ENCODE results near the gene TP63. TPM values are rescaled to one million over a fixed set of nuclear protein-coding genes. Genes with fewer than 3 reads are reported as not detected.

TP63 gene
- total RNA-seq, 1 experiment from 2014 or later = 3.6 TPM

GRCh38 chr3:189636048-189636447, 4.9 kb downstream of the TP63 start:
- Histone ChIP-seq H3K4me1 (replicated peaks; ENCODE audit: insufficient read depth) (0 out of 2 replicates have a peak, but pooled peaks cover 1% of the 10 kb centered on the region), H4K20me1 (ENCODE audit: insufficient read depth) (no peaks in the 10 kb centered on the region), H3F3A (ENCODE audit: insufficient read depth, low read depth) (no peaks in the 10 kb centered on the region), H2AFZ (no peak overlapping the region), H3K4me2 (no peak overlapping the region), H3K79me2 (ENCODE audit: low read depth) (no peaks in the 10 kb centered on the region), H3K27me3 (ENCODE audit: insufficient read depth, low read depth) (no peaks in the 10 kb centered on the region), H3K27ac (no peak overlapping the region), H3K9me2 (ENCODE audit: insufficient read depth) (no peaks in the 10 kb centered on the region), H3K9me3 (ENCODE audit: insufficient read depth, low read depth) (peaks cover 8% of the 10 kb centered on the region; the same call in 1 of the 2 replicates), H3K4me3 (no peak overlapping the region), H3K36me3 (ENCODE audit: low read depth) (no peaks in the 10 kb centered on the region)
- TF ChIP-seq CTCF (conservative IDR thresholded peaks at IDR 0.05) = no peak
- no peak for TF ChIP-seq EZH2 (IDR thresholded peaks at IDR 0.05; ENCODE audit: low read depth)
- CTCF ChIA-PET = no interaction called here
- intact Hi-C loops (cut with micrococcal nuclease; ENCODE audit: unreplicated experiment) = no loop called here
- POLR2A ChIA-PET (ENCODE audit: unreplicated experiment) = no interaction called here
- DNase-seq = no peak
- no TSS peak for BruUV-seq (replicated peaks)

GRCh38 chr3:189637750-189638149, 6.6 kb downstream of the TP63 start:
- no peaks in the 10 kb centered on the region for H4K20me1 ChIP-seq (ENCODE audit: insufficient read depth)

DNA sequence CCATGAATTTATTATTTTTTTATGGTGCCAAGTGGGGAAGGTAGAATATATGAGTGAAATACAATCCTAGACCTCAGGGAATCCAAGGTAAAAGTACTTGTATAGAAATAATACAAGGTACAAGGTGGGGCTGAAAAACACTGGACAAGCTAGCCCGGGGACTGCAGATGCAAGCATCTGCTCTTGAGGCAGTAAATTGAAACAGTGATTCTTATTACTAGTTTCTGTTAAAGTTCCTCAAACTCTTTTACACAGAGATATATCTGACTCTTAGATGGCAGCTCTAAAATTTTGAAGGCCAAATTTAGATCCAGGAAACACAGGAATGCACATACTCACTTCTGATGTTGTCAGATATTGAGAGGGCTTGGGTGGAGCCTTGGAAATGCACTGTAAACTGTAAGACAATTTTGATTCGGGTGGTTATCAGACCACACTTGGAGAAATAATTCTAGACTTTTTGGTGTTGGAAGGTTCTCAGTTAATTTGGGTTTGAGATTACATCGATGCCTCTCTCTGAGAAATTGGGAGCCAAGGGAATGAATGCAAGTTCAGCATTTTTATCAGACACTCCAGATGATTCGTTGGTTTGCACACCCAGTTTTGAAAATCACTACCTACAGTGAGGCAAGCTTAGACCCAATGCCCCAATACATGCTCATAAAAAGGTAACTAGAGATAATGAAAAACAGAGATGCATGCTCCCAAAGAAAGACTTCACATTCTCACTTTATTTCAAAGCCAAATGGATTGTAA, 7.3 kb downstream of the TP63 start:
- no peaks in the 10 kb centered on the region for H4K20me1 ChIP-seq (ENCODE audit: insufficient read depth)
- no peaks in the 10 kb centered on the region for H3K36me3 ChIP-seq (ENCODE audit: low read depth)
- H3K4me2 ChIP-seq = no peak overlapping the region
- intact Hi-C loops (cut with micrococcal nuclease; ENCODE audit: unreplicated experiment) = no loop called here
- TF ChIP-seq CTCF (conservative IDR thresholded peaks at IDR 0.05) = no peak
- no peak for TF ChIP-seq EZH2 (IDR thresholded peaks at IDR 0.05; ENCODE audit: low read depth)
- peaks cover 13% of the 10 kb centered on the region; the same call in 1 of the 2 replicates for H3K9me3 ChIP-seq (ENCODE audit: insufficient read depth, low read depth)
- no peaks in the 10 kb centered on the region for H3K79me2 ChIP-seq (ENCODE audit: low read depth)
- H3K4me3 ChIP-seq = no peak overlapping the region
- no peak overlapping the region for H3K27ac ChIP-seq
- no peaks in the 10 kb centered on the region for H3K27me3 ChIP-seq (ENCODE audit: insufficient read depth, low read depth)
- POLR2A ChIA-PET (ENCODE audit: unreplicated experiment) = no interaction called here
- CTCF ChIA-PET = no interaction called here
- H3K9me2 ChIP-seq (ENCODE audit: insufficient read depth) = no peaks in the 10 kb centered on the region
- no TSS peak for BruUV-seq (replicated peaks)
- H3F3A ChIP-seq (ENCODE audit: insufficient read depth, low read depth) = peaks cover 6% of the 10 kb centered on the region; the same call in 1 of the 2 replicates
- H3K4me1 ChIP-seq (replicated peaks; ENCODE audit: insufficient read depth) = peaks cover 17% of the 10 kb centered on the region
- DNase-seq = no peak
- no peak overlapping the region for H2AFZ ChIP-seq

More at GRCh38 chr3:189637750-189638149, 6.6 kb downstream of the TP63 start:
- no peak for TF ChIP-seq EZH2 (IDR thresholded peaks at IDR 0.05; ENCODE audit: low read depth)
- TF ChIP-seq CTCF (conservative IDR thresholded peaks at IDR 0.05) = no peak
- Histone ChIP-seq H3K9me3 (ENCODE audit: insufficient read depth, low read depth) (peaks cover 13% of the 10 kb centered on the region; the same call in 1 of the 2 replicates), H3K4me1 (replicated peaks; ENCODE audit: insufficient read depth) (peaks cover 17% of the 10 kb centered on the region), H2AFZ (no peak overlapping the region), H3K36me3 (ENCODE audit: low read depth) (no peaks in the 10 kb centered on the region), H3K27me3 (ENCODE audit: insufficient read depth, low read depth) (no peaks in the 10 kb centered on the region), H3K27ac (no peak overlapping the region), H3K4me3 (no peak overlapping the region), H3K9me2 (ENCODE audit: insufficient read depth) (no peaks in the 10 kb centered on the region), H3K4me2 (no peak overlapping the region), H3K79me2 (ENCODE audit: low read depth) (no peaks in the 10 kb centered on the region), H3F3A (ENCODE audit: insufficient read depth, low read depth) (peaks cover 6% of the 10 kb centered on the region; the same call in 1 of the 2 replicates)
- ChIA-PET POLR2A (ENCODE audit: unreplicated experiment) (no interaction called here), CTCF (no interaction called here)
- DNase-seq = no peak
- intact Hi-C loops (cut with micrococcal nuclease; ENCODE audit: unreplicated experiment) = no loop called here
- no TSS peak for BruUV-seq (replicated peaks)

Measured in PC-9 (cell line).